Activated T-helper 1 cell treated with anti-CD3 and anti-CD28 coated beads, Interleukin-12 subunit alpha, Interleukin-12 subunit beta, Interleukin-2, Interleukin-4 antibody, amounts not matched to agents 30 ng/mL and 10 ng/mL and 1 ng/mL, durations not matched to agents 14 hours and 24 hours and 36 hours (primary cell): Measurements from ENCODE around the gene ARPC5L. TPM values are rescaled to one million over a fixed set of nuclear protein-coding genes. Genes with fewer than 3 reads are reported as not detected.
A peak's percentile ranks its signal among the peaks of the same experiment; 100 is the strongest.

Experiments used
- DNase-seq: peaks from one replicate; pipeline ENCODE4 v3.0.0; 2021; ENCODE audit warnings: low spot score
- H3K27ac Mint-ChIP-seq: one replicate; pipeline ENCODE4 v1.8.0; 2021; ENCODE audit warnings: mild to moderate bottlenecking, mixed read lengths
- H3K27me3 Mint-ChIP-seq: one replicate; pipeline ENCODE4 v1.8.0; 2022; ENCODE audit warnings: mild to moderate bottlenecking, moderate library complexity, mixed read lengths; ENCODE audit not compliant: insufficient read depth
- H3K36me3 Mint-ChIP-seq: one replicate; pipeline ENCODE4 v1.8.0; 2021; ENCODE audit warnings: low read depth, mixed read lengths
- H3K4me1 Mint-ChIP-seq: one replicate; pipeline ENCODE4 v1.8.0; 2021; ENCODE audit warnings: low read depth, mixed read lengths
- H3K4me3 Mint-ChIP-seq: one replicate; pipeline ENCODE4 v1.8.0; 2021; ENCODE audit warnings: mild to moderate bottlenecking, moderate library complexity, mixed read lengths
- H3K9me3 Mint-ChIP-seq: one replicate; pipeline ENCODE4 v1.8.0; 2021; ENCODE audit warnings: mixed read lengths
- intact Hi-C: fragments of 100-400 bp; cut with micrococcal nuclease; formaldehyde crosslinking; loops from one replicate; pipeline ENCODE4 v1.15.1; 2024
- total RNA-seq: library from RNA; stranded (reverse); gene quantifications from 2 replicates; pipeline ENCODE4 v1.2.3, GENCODE V29; 2022

The ARPC5L gene
- total RNA-seq, 1 donor from 2014 or later: 111 TPM

DNA sequence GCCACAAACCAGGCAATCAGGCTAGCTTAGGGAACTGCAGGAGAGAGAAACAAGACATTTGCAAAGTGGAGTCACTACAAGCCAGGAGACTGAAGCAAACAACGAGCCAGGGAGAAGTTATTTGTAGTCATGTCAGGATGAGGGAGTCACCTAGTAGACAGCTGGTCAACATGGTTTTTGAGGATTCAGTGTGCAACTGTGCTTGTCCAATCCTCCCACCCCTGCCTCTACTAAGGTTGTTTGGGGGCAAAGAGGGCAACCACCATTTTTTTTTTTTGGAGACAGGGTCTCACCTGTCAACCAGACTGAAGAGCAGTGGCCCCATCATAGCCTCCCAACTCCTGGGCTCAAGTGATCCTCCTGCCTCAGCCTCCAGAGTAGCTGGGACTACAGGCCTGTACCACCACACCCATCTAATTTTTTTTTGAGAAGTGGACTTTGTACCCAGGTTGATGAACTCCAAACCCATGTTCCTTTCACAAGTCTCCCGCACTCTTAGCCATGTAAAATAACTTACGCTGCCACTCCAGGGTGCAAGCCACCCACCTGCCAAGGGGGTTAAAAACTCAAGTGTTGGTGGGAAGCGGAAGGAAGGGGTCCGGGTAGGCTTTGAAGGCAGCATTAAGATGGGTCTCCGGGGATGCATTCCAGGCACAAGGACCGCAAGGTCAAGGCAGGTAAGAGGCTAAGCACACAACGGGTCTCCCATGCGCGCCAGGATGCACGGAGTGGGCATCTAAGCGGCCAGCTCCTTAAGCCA, 1.2 kb upstream of the ARPC5L start:
- peak overlapping the region; percentile 98 for H3K27ac Mint-ChIP-seq
- intact Hi-C loops: loop anchor here (2.0 kb wide), 1 partner anchor 90 kb away; the partner anchor contains the start of gene NR6A1

DNA sequence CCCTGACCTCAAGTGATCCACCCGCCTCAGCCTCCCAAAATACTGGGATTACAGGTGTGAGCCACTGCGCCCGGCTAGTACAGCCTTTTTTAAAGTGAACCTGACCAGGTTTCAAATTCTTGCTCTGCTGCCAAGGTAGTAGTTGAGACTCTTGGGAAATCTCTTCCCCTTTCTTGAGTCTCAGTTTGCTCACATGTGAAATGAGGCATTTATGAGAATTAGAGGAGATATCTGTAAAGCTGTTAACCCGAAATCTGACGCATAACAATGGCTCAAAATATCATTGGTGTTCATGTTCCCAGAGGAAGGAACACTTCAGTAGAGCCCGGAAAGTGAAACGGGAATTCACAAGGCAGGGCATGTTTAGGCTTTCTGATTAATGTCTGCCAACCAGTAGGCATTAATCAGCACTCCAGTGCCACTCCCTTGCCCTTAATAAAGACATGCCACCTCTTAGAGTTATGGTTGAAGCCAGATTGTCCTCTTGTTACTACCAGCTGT, 1.5 kb downstream of the ARPC5L start:
- H3K4me3 Mint-ChIP-seq: peak overlapping the region; percentile 27
- H3K9me3 Mint-ChIP-seq: no peaks in the 10 kb centered on the region
- H3K27ac Mint-ChIP-seq: peak overlapping the region; percentile 10
- peaks cover 42% of the 10 kb centered on the region for H3K4me1 Mint-ChIP-seq
- intact Hi-C loops: loop anchor here (2.0 kb wide), 1 partner anchor 31 kb away; no protein-coding TSS in a partner anchor
- no peak for DNase-seq
- H3K36me3 Mint-ChIP-seq: peaks cover 31% of the 10 kb centered on the region
- no peaks in the 10 kb centered on the region for H3K27me3 Mint-ChIP-seq

More for the DNA sequence above, 1.2 kb upstream of the ARPC5L start:
- H3K4me3 Mint-ChIP-seq: peak overlapping the region; percentile 96
- no peaks in the 10 kb centered on the region for H3K9me3 Mint-ChIP-seq
- peaks cover 34% of the 10 kb centered on the region for H3K4me1 Mint-ChIP-seq
- peaks cover 34% of the 10 kb centered on the region for H3K36me3 Mint-ChIP-seq
- DNase-seq: no peak
- no peaks in the 10 kb centered on the region for H3K27me3 Mint-ChIP-seq

DNA sequence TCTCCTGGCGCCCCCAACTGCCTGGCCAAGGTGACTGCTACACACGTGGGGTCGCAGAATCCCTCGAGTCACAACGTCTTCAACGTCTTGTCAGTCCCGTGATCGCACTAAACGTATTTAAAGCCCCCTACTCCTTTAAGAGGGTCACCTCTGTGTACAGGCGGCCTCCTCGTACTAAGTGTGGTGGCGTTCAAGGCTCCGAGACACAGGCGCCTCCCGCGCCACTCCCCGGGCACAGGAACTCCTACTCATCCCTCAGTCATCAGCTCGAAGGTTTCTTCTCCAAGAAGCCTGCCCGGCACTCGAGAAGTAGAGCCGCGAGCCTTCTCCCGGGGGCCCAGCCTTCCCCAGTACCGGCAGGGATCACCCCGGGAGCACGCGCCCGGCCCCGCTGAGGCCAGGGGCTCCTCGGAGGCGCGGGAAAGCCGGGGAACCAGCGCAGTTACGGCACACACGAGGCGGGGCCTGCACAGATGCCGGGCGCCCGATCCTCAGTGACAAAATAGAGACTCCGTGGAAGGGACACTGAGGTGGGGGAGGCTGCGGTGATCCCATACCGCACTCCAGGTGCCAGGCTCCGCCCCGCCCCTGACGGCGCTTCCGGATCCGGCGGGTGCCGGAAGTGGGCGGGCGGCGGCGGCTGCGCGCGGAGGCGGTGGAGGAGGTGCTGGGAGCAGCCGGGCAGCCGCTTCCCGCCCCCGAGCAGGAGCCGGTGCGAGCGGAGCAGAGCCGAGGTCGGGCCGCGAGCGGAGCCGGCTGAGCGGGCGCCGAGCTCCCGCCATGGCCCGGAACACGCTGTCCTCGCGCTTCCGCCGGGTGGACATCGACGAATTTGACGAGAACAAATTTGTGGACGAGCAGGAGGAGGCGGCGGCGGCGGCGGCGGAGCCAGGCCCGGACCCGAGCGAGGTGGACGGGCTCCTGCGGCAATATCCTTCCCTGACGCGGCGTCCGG, 6.9 kb downstream of the ARPC5L start:
- intact Hi-C loops: loop anchor here (1.0 kb wide), 1 partner anchor 373 kb away; the partner anchor contains the start of gene HSPA5
- Mint-ChIP-seq H3K27ac (peak overlapping the region; percentile 100), H3K36me3 (peaks cover 33% of the 10 kb centered on the region), H3K4me3 (peak overlapping the region; percentile 99), H3K27me3 (peaks cover 1% of the 10 kb centered on the region), H3K4me1 (peaks cover 56% of the 10 kb centered on the region), H3K9me3 (no peaks in the 10 kb centered on the region)
- DNase-seq: peak; percentile 93

DNA sequence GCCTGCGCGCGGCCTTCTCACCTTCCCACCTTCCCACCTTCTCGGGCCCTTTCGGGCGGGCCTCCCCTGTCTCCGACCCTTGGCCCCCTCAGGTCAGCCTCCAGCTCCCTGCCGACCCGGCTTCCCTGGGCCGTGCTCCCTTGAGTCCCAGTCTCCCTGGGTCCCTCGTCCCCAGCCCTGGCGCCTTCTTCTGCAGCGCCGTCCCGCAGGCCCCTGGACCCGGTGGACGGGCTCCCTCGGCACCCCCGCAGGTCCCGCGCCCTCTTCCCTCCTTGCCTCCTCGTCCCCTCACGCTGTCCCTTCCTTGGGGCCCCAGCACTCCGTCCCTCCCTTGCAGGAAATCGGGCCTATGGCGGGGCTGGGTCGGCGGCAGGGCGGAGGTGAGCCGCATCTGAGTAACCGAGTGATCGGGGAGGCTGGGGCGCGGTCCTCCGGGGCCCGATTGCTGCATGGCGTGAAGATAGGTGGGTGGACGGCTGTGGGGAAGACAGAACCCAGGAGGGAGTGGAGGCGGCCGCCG, 7.6 kb downstream of the ARPC5L start:
- no peaks in the 10 kb centered on the region for H3K9me3 Mint-ChIP-seq
- DNase-seq: peak; percentile 25
- H3K4me1 Mint-ChIP-seq: peaks cover 53% of the 10 kb centered on the region
- peaks cover 34% of the 10 kb centered on the region for H3K36me3 Mint-ChIP-seq
- H3K27me3 Mint-ChIP-seq: peaks cover 1% of the 10 kb centered on the region
- H3K4me3 Mint-ChIP-seq: peak overlapping the region; percentile 99
- H3K27ac Mint-ChIP-seq: peak overlapping the region; percentile 98
- intact Hi-C loops: loop anchor here (1.0 kb wide), 1 partner anchor 372 kb away; the partner anchor contains the start of gene HSPA5

DNA sequence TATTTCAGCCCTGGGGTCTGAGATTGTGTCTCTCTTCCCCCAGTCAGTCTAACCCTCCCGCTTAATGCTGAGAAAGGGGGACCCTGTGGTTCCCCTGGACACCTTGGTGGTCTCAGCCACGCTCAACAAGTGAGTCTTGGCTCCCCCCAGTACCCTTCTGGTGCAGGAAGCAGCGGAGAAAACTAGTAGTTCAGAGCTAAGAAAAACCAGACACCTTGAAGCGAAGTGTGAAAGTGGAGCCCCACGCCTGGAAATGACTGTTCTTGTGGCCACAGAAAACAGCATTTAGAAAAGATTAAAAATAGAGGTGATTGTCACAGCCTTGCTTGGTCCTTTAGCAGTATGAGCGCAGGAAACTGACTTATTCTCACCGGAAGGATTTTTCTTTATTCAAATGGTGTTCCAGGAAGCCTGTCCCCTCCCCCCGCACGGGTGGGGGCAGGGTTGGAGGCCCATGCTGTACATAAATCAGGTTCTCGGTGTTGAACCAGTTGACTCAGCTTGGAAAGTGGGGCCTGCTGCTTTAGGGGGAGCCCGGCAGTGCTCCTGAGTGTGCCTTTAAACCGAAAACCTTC, 8.1 kb downstream of the ARPC5L start:
- peaks cover 53% of the 10 kb centered on the region for H3K4me1 Mint-ChIP-seq
- peak overlapping the region; percentile 99 for H3K4me3 Mint-ChIP-seq
- peaks cover 1% of the 10 kb centered on the region for H3K27me3 Mint-ChIP-seq
- H3K27ac Mint-ChIP-seq: peak overlapping the region; percentile 98
- DNase-seq: peak; percentile 80
- intact Hi-C loops: loop anchor here (1.0 kb wide), 8 partner anchors 8 to 371 kb away; partner anchors contain the start of genes ARPC5L, GOLGA1, HSPA5 and NR6A1
- peaks cover 39% of the 10 kb centered on the region for H3K36me3 Mint-ChIP-seq
- H3K9me3 Mint-ChIP-seq: no peaks in the 10 kb centered on the region

DNA sequence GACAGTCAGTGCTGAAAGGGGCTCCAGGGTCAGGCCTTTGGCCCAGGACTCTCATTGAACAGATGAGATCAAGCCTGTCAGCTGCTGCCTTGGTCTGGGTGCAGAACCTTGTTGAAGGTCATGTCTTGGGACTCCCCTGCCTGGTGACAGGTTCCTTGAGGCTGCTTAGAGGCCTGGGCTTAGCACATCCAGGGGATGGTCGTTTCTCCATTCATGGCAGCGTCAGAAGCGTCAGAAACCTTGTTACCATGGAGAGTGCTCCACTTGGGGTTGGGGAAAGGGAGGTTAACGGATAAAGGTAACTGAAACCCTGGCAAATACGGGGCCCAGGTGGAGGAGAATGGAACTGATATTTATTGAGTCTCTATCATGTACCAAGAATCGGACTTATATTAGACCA, 8.8 kb downstream of the ARPC5L start:
- Mint-ChIP-seq H3K4me1 (peaks cover 53% of the 10 kb centered on the region), H3K36me3 (peaks cover 45% of the 10 kb centered on the region), H3K9me3 (no peaks in the 10 kb centered on the region), H3K27me3 (peaks cover 1% of the 10 kb centered on the region), H3K27ac (peak overlapping the region; percentile 98), H3K4me3 (peak overlapping the region; percentile 99)
- no peak for DNase-seq
- intact Hi-C loops: loop anchor here (1.0 kb wide), 7 partner anchors 8 to 330 kb away; partner anchors contain the start of genes ARPC5L, GOLGA1, NR6A1 and RABEPK

DNA sequence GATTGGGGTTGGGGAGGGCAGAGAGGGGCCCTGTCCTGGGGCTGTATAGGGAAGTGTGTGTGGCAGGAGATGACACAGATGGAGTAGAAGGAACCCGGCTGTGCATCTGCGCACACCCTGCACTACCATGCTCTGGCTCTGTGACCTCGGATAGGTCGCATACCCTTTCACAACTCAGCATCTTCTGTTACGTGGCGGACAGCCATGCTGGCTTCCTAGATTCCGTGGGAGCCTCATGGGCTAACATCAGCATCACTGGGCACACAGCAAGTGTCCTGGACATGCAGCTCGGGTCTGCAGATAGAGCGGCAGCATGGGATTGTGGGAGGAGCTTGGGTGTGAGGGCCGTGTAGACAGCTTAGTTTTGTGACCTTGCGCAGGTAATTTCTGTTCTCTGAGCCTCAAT, 9.2 kb downstream of the ARPC5L start:
- Mint-ChIP-seq H3K9me3 (no peaks in the 10 kb centered on the region), H3K36me3 (peaks cover 45% of the 10 kb centered on the region), H3K27ac (peak overlapping the region; percentile 98), H3K4me1 (peaks cover 53% of the 10 kb centered on the region), H3K4me3 (peak overlapping the region; percentile 99), H3K27me3 (peaks cover 1% of the 10 kb centered on the region)
- DNase-seq: no peak
- intact Hi-C loops: no loop called here

DNA sequence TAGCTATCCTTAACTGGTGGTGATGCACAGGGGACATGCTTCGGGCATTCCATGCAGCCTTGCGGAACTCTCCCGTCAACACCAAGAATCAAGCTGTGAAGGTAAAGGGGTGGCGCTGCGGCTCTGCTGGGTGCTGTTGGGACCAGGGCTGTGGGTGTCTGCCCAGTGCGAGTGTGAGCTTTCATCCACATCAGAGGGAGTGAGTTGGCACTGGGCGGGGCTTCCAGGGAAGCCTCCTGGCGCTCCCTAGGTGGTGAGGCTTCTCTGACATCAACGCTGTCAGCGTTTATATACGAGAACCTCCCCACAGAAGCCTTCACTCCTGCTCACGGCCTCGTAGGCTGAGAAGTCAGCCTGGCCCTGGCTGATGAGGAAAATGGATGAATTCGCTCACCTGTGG, 11.7 kb downstream of the ARPC5L start:
- peaks cover 1% of the 10 kb centered on the region for H3K27me3 Mint-ChIP-seq
- H3K4me3 Mint-ChIP-seq: no peak overlapping the region
- intact Hi-C loops: no loop called here
- H3K27ac Mint-ChIP-seq: no peak overlapping the region
- H3K9me3 Mint-ChIP-seq: no peaks in the 10 kb centered on the region
- peaks cover 36% of the 10 kb centered on the region for H3K4me1 Mint-ChIP-seq
- no peak for DNase-seq
- peaks cover 50% of the 10 kb centered on the region for H3K36me3 Mint-ChIP-seq

DNA sequence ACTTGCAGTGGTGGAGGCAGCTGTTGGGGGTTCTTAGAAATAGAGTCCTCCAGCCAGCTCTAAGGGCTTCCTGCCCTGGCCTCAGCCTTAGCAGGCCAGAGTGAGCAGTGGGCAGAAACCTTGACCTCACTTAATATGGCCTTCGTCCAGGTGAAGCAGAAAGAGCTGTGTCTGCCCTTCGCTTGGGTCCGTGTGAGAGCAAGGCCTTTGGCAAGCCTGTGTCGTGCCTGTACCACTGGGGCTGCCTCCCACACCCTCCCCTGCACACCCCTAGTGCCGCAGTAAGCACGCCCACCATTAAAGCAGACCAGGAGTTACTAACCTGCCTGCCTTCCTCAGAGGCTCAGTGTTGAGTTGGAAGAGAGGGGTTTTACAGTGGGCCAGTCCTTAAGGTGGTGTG, 13.6 kb downstream of the ARPC5L start:
- no peak overlapping the region for H3K4me3 Mint-ChIP-seq
- intact Hi-C loops: no loop called here
- H3K9me3 Mint-ChIP-seq: no peaks in the 10 kb centered on the region
- DNase-seq: no peak
- peaks cover 1% of the 10 kb centered on the region for H3K27me3 Mint-ChIP-seq
- no peak overlapping the region for H3K27ac Mint-ChIP-seq
- peaks cover 29% of the 10 kb centered on the region for H3K4me1 Mint-ChIP-seq
- H3K36me3 Mint-ChIP-seq: peaks cover 54% of the 10 kb centered on the region

DNA sequence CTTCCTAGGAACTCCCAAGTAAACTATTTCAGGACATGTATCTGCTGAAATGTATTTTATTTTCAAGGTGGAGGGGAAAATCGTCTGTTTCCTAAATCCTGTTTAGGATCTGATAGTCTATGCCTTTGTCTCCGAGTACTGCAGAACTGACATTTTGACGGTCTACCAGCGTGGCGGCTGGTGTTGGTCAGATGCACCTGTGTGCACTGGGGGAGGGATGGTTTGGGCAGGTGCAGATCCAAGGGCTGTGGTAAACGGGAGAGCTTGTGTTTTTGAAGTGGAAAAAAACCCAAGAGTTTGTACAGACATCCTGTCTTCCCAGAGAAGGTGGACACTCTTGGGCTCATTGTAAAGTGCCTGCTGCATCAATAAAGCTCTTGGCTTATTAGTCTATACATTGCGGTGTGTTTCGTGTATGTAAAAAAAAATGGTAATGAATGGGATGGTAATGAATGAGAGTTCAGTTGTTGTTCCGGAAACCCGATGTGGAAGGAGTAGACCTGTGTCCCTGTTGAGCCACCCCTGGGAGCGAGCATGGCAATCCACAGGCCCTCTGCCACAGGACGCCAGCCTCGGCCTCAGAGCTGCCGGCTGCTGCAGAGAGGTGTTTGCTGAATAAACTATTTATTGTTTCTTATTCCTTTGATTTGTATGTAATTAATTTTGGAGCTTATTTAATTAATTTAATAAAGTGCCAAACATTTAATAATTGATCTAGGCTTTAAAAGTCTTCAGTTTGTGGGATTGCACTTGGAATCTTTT, 15.3 kb downstream of the ARPC5L start:
- no peak overlapping the region for H3K27ac Mint-ChIP-seq
- H3K9me3 Mint-ChIP-seq: no peaks in the 10 kb centered on the region
- H3K27me3 Mint-ChIP-seq: no peaks in the 10 kb centered on the region
- intact Hi-C loops: no loop called here
- peaks cover 12% of the 10 kb centered on the region for H3K4me1 Mint-ChIP-seq
- no peak for DNase-seq
- peaks cover 45% of the 10 kb centered on the region for H3K36me3 Mint-ChIP-seq
- H3K4me3 Mint-ChIP-seq: no peak overlapping the region

DNA sequence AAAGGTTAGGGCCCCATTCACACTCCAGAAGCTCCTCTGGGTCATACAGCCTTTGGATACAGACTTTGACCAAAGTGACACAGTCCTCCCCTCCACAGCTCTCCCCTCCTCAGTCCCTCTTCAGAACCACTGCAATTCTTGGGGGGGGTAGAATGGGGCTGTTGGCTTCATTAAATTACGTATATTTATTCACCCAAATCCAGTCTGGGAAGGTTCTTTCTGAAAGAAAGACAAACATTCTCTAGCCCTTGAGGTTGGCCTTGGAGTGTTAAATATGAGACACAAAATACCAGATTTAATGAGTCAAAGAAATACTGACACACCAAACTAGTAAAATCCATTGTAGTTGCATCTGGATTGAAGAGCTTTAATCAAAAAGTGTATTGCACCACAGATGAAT, 16.1 kb downstream of the ARPC5L start:
- Mint-ChIP-seq H3K27ac (no peak overlapping the region), H3K9me3 (no peaks in the 10 kb centered on the region), H3K4me1 (peaks cover 6% of the 10 kb centered on the region), H3K36me3 (peaks cover 42% of the 10 kb centered on the region), H3K27me3 (no peaks in the 10 kb centered on the region), H3K4me3 (no peak overlapping the region)
- DNase-seq: no peak
- intact Hi-C loops: no loop called here
